Activated T-cell treated with anti-CD3 and anti-CD28 coated beads, Interleukin-2, amount 50 U/mL, for 72 hours (primary cell): ENCODE data around the gene MT1G. TPM values are rescaled to one million over a fixed set of nuclear protein-coding genes. Genes with fewer than 3 reads are reported as not detected.

ENCODE experiments used
- ATAC-seq, 2 donors: fragments of 150-1000 bp; cut with Tn5 transposase; replicated peaks in 1 of 2; 2 replicates each; pipeline ENCODE4 v1.10.0; 2021; ENCODE audit warnings: moderate library complexity in 2 of 2, mild to moderate bottlenecking in 1 of 2
- DNase-seq, 2 donors: peaks; one replicate each; pipeline ENCODE4 v3.0.0; 2021 to 2022; ENCODE audit warnings: mixed read lengths in 1 of 2
- H3K27ac Mint-ChIP-seq: one replicate; pipeline ENCODE4 v1.8.0; 2022; ENCODE audit warnings: mild to moderate bottlenecking, moderate library complexity, mixed read lengths
- H3K27me3 Mint-ChIP-seq: one replicate; pipeline ENCODE4 v1.8.0; 2022; ENCODE audit warnings: low read depth, mixed read lengths
- H3K36me3 Mint-ChIP-seq, 2 donors: one replicate each; pipeline ENCODE4 v1.8.0; 2022; ENCODE audit warnings: mixed read lengths in 2 of 2, mild to moderate bottlenecking in 1 of 2; ENCODE audit not compliant: insufficient read depth in 2 of 2
- H3K4me1 Mint-ChIP-seq: one replicate; pipeline ENCODE4 v1.8.0; 2022; ENCODE audit warnings: low read depth, mixed read lengths
- H3K4me3 Mint-ChIP-seq, 2 donors: one replicate each; pipeline ENCODE4 v1.8.0; 2022; ENCODE audit warnings: mild to moderate bottlenecking in 2 of 2, mixed read lengths in 2 of 2, moderate library complexity in 2 of 2
- H3K9me3 Mint-ChIP-seq, 2 donors: one replicate each; pipeline ENCODE4 v1.8.0; 2022; ENCODE audit warnings: mixed read lengths in 2 of 2
- total RNA-seq, 2 donors: library from RNA; stranded (reverse); gene quantifications; one replicate each; pipeline ENCODE4 v1.2.3, GENCODE V29; 2022

MT1G gene
- total RNA-seq, 2 donors from 2014 or later: 26.8 to 45.6 TPM

- Mint-ChIP-seq H3K27ac (no peak overlapping the region), H3K4me3 (peak overlapping the region; percentile 68 to 84), H3K4me1 (peaks cover 55% of the 10 kb centered on the region), H3K9me3 (no peaks in the 10 kb centered on the region), H3K36me3 (no peaks in the 10 kb centered on the region), H3K27me3 (peaks cover 95% of the 10 kb centered on the region)
- ATAC-seq (no peak), DNase-seq (no peak)
Measured at GRCh38 chr16:56634715-56635440, 33.0 kb downstream of the MT1G start.

- ATAC-seq: no peak
- H3K4me3 Mint-ChIP-seq: no peak overlapping the region
- peaks cover 83% of the 10 kb centered on the region for H3K27me3 Mint-ChIP-seq
- no peak overlapping the region for H3K27ac Mint-ChIP-seq
- H3K9me3 Mint-ChIP-seq: no peaks in the 10 kb centered on the region
- H3K36me3 Mint-ChIP-seq: no peaks in the 10 kb centered on the region
- no peak for DNase-seq
- H3K4me1 Mint-ChIP-seq: peaks cover 56% of the 10 kb centered on the region
Measured at GRCh38 chr16:56633535-56633934, 34.3 kb downstream of the MT1G start.

- H3K36me3 Mint-ChIP-seq: no peaks in the 10 kb centered on the region
- H3K27me3 Mint-ChIP-seq: peaks cover 77% of the 10 kb centered on the region
- peak overlapping the region; percentile 76 to 85 for H3K4me3 Mint-ChIP-seq
- H3K27ac Mint-ChIP-seq: no peak overlapping the region
- H3K4me1 Mint-ChIP-seq: peaks cover 52% of the 10 kb centered on the region
- no peaks in the 10 kb centered on the region for H3K9me3 Mint-ChIP-seq
- DNase-seq: no peak
- ATAC-seq: no peak
Measured at GRCh38 chr16:56632848-56633365, 35.0 kb downstream of the MT1G start.

- H3K4me3 Mint-ChIP-seq: peak within 1 kb of the TSS; percentile 76 to 85
- H3K4me1 Mint-ChIP-seq: peaks cover 47% of the 10 kb centered on the region
- no peaks in the 10 kb centered on the region for H3K9me3 Mint-ChIP-seq
- ATAC-seq (peak; percentile 59 to 70), DNase-seq (peak in 1 of 2 donors; percentile 39)
- H3K27me3 Mint-ChIP-seq: peaks cover 71% of the 10 kb centered on the region
- no peaks in the 10 kb centered on the region for H3K36me3 Mint-ChIP-seq
- no peak within 1 kb of the TSS for H3K27ac Mint-ChIP-seq
Measured at GRCh38 chr16:56632156-56632847, 35.6 kb downstream of the MT1G start, which contains the start of gene MT1M. Gene MT1M, plus strand, starts transcription at chr16:56632659. Its CDS starts 73 bp downstream, at chr16:56632732.

GRCh38 chr16:56631832-56632155, 36.1 kb downstream of the MT1G start:
- no peak for ATAC-seq
- H3K27me3 Mint-ChIP-seq: peaks cover 66% of the 10 kb centered on the region
- H3K9me3 Mint-ChIP-seq: no peaks in the 10 kb centered on the region
- H3K36me3 Mint-ChIP-seq: no peaks in the 10 kb centered on the region
- H3K4me3 Mint-ChIP-seq: peak overlapping the region; percentile 76 to 85
- DNase-seq: no peak
- H3K27ac Mint-ChIP-seq: no peak overlapping the region
- H3K4me1 Mint-ChIP-seq: peaks cover 43% of the 10 kb centered on the region

GRCh38 chr16:56631197-56631596, 36.7 kb downstream of the MT1G start:
- Mint-ChIP-seq H3K4me3 (peak overlapping the region; percentile 76 to 85), H3K27me3 (peaks cover 60% of the 10 kb centered on the region), H3K27ac (no peak overlapping the region), H3K9me3 (no peaks in the 10 kb centered on the region), H3K36me3 (no peaks in the 10 kb centered on the region), H3K4me1 (peaks cover 43% of the 10 kb centered on the region)
- ATAC-seq (no peak), DNase-seq (no peak)

GRCh38 chr16:56630134-56630533, 37.7 kb downstream of the MT1G start:
- Mint-ChIP-seq H3K27ac (no peak overlapping the region), H3K27me3 (peaks cover 50% of the 10 kb centered on the region), H3K36me3 (no peaks in the 10 kb centered on the region), H3K4me1 (peaks cover 42% of the 10 kb centered on the region), H3K9me3 (no peaks in the 10 kb centered on the region), H3K4me3 (no peak overlapping the region)
- peak in 1 of 2 donors; percentile 34 for ATAC-seq
- no peak for DNase-seq

- ATAC-seq (no peak), DNase-seq (no peak)
- H3K9me3 Mint-ChIP-seq: no peaks in the 10 kb centered on the region
- H3K4me1 Mint-ChIP-seq: peaks cover 36% of the 10 kb centered on the region
- H3K27me3 Mint-ChIP-seq: peaks cover 44% of the 10 kb centered on the region
- no peak overlapping the region for H3K4me3 Mint-ChIP-seq
- H3K36me3 Mint-ChIP-seq: peaks cover 0 to 1% of the 10 kb centered on the region in 2 donors
- H3K27ac Mint-ChIP-seq: no peak overlapping the region
Measured at GRCh38 chr16:56629531-56629930, 38.3 kb downstream of the MT1G start.

GRCh38 chr16:56628486-56629350, 39.1 kb downstream of the MT1G start:
- Mint-ChIP-seq H3K27ac (no peak overlapping the region), H3K4me3 (no peak overlapping the region), H3K9me3 (no peaks in the 10 kb centered on the region), H3K27me3 (peaks cover 36% of the 10 kb centered on the region), H3K36me3 (peaks cover 0 to 1% of the 10 kb centered on the region in 2 donors), H3K4me1 (peaks cover 36% of the 10 kb centered on the region)
- DNase-seq: no peak
- no peak for ATAC-seq

GRCh38 chr16:56626685-56627084, 41.2 kb downstream of the MT1G start:
- Mint-ChIP-seq H3K36me3 (peaks cover 0 to 4% of the 10 kb centered on the region in 2 donors), H3K9me3 (peaks cover 0 to 3% of the 10 kb centered on the region in 2 donors), H3K4me3 (peak overlapping the region; percentile 88 to 95), H3K27ac (no peak overlapping the region), H3K4me1 (peaks cover 21% of the 10 kb centered on the region), H3K27me3 (peaks cover 19% of the 10 kb centered on the region)
- DNase-seq: no peak
- ATAC-seq: no peak

- H3K9me3 Mint-ChIP-seq: peaks cover 0 to 3% of the 10 kb centered on the region in 2 donors
- peaks cover 19% of the 10 kb centered on the region for H3K4me1 Mint-ChIP-seq
- H3K27me3 Mint-ChIP-seq: peaks cover 13% of the 10 kb centered on the region
- no peak overlapping the region for H3K27ac Mint-ChIP-seq
- DNase-seq (no peak), ATAC-seq (peak; percentile 32 to 44)
- peaks cover 0 to 4% of the 10 kb centered on the region in 2 donors for H3K36me3 Mint-ChIP-seq
- H3K4me3 Mint-ChIP-seq: peak overlapping the region; percentile 88 to 95
Measured at GRCh38 chr16:56625943-56626654, 41.8 kb downstream of the MT1G start.
